Measurements from ENCODE around the gene AFMID. TPM values are rescaled to one million over a fixed set of nuclear protein-coding genes. Genes with fewer than 3 reads are reported as not detected.

Gene AFMID
- total RNA-seq, 1 experiment from 2014 or later: 65.8 TPM

DNA sequence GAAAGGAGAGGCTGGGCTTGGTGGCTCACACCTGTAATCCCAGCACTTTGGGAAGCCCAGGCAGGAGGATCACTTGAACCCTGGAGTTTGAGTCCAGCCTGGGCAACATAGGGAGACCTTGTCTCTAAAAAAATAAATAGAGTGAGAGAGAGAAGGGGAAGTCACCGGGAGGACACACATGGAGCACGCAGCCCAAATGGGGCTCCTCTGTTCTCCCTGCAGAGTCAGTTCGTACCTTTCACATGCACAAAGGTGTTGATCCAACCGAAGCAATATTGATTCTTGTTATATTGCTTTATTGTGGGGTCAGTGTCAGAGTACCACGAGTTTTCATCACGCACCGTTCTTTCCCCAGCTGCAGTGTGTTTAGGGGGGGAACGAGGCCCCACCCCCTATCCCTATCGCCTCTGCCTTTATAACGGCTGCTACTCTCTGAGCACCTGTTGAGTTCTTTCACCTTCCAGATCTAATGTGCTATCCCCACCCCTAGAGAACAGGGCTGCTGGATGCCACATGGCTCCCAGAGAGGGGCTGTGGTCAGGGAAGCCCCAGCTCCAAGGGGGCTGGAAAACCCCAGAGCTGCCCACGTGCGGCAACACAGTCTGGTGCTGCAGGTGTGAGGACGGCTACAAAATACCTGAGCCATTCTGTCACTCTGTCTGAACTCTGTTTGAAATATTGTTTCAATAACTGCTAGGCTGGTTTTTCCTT, 43.2 kb downstream of the AFMID start:
- CTCF ChIA-PET: no interaction called here
- Histone ChIP-seq H2AFZ (ENCODE audit: low read depth, low read length, poor library complexity, severe bottlenecking) (no peak overlapping the region), H3K4me2 (ENCODE audit: low read length) (no peak overlapping the region), H3K79me2 (ENCODE audit: insufficient read depth, low read length) (no peaks in the 10 kb centered on the region), H3K4me3 (replicated peaks in 1 of 2; ENCODE audit: low read depth in 1 of 2, low read length in 2 of 2) (no peak overlapping the region), H3K9me3 (ENCODE audit: control insufficient read depth in 1 of 2, insufficient read depth in 1 of 2, low read depth in 1 of 2, low read length in 2 of 2) (no peaks in the 10 kb centered on the region), H4K20me1 (ENCODE audit: insufficient read depth) (no peaks in the 10 kb centered on the region), H3K36me3 (ENCODE audit: control insufficient read depth in 1 of 2, insufficient read depth in 2 of 2, low read length in 2 of 2) (no peaks in the 10 kb centered on the region), H3K4me1 (ENCODE audit: control insufficient read depth in 1 of 2, insufficient read depth in 2 of 2, low read length in 2 of 2) (no peaks in the 10 kb centered on the region), H3K9ac (ENCODE audit: low read length) (no peak overlapping the region), H3K27me3 (ENCODE audit: insufficient read depth, low read length) (no peaks in the 10 kb centered on the region), H3K27ac (ENCODE audit: low read depth, low read length) (no peak overlapping the region), H3K9me2 (ENCODE audit: insufficient read depth) (no peaks in the 10 kb centered on the region)
- no peak for TF ChIP-seq ZNF274 (IDR thresholded peaks at IDR 0.05; ENCODE audit: low read depth, low read length)
- TF ChIP-seq, protein P1, sequence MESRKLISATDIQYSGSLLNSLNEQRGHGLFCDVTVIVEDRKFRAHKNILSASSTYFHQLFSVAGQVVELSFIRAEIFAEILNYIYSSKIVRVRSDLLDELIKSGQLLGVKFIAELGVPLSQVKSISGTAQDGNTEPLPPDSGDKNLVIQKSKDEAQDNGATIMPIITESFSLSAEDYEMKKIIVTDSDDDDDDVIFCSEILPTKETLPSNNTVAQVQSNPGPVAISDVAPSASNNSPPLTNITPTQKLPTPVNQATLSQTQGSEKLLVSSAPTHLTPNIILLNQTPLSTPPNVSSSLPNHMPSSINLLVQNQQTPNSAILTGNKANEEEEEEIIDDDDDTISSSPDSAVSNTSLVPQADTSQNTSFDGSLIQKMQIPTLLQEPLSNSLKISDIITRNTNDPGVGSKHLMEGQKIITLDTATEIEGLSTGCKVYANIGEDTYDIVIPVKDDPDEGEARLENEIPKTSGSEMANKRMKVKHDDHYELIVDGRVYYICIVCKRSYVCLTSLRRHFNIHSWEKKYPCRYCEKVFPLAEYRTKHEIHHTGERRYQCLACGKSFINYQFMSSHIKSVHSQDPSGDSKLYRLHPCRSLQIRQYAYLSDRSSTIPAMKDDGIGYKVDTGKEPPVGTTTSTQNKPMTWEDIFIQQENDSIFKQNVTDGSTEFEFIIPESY (IDR thresholded peaks at IDR 0.05; ENCODE audit: extremely low read depth, insufficient replicate concordance, low read length): no peak
- TF ChIP-seq POLR2A (IDR thresholded peaks at IDR 0.05; ENCODE audit: borderline replicate concordance, extremely low read depth, insufficient read depth, insufficient read length): no peak
- BruUV-seq (replicated peaks): no TSS peak
- ATAC-seq: no peak
- intact Hi-C loops (cut with micrococcal nuclease): no loop called here
- POLR2A ChIA-PET: interaction anchor here (0.6 kb wide), 1 partner anchor 136 kb away, joined by 4 read pairs; no protein-coding TSS in a partner anchor
- RAD21 ChIA-PET (ENCODE audit: low non-redundant PET in 1 of 2, low total read pairs in 2 of 2, uncharacterized antibody in 2 of 2, unreplicated experiment in 2 of 2): interaction anchor here in 1 of 2 experiments (0.7 kb wide), 1 partner anchor 189 kb away, joined by 3 read pairs; no protein-coding TSS in a partner anchor
- DNase-seq (ENCODE audit: low read depth, low spot score): no peak
